Measurements from ENCODE around the gene SF3B5.
"Not testable (repeated sequence)": the region's sequence is repeated elsewhere in the genome, so short reads cannot be mapped to it uniquely, and the experiment has no call there.

Gene SF3B5

DNA sequence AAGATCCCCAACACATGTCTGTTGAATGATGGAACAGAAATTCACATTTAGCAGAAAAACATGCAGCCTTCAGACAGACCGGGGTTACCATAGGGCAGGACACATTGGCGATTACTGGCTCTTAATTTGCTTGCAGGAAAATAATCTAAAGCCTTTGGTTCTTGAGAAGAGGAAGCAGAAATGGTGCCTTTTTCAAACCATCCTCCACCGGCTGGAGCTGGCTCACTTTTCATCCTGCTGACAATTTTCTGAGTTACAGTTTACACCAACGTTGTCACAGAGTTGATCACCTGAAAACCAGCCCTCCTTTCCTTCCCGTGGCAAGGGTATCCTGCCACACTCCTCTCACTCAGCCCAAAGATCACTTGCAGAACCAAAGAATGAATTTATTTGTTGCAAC lies 32.6 kb downstream of the SF3B5 start:
- DNase-seq, result no peak

DNA sequence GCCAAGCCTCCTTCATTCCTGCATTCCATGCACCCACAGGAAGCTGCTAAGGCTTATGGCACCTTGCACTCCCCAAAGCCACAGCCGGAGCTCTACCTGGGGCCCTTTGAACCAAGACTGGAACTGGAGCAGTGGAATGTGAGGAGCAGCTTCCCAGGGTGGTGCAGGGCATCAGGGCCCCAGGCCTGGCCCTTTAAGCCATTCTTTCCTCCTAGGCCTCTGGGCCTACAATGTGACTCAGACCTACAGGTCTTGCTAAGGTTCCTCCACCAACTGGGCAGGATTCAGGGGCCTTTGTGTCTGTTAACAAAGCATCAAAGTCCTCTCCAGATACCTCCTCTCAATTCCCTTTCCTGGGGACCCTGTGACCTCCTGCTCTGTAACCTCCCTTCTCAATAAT lies 36.2 kb downstream of the SF3B5 start:
- no peak for DNase-seq

DNA sequence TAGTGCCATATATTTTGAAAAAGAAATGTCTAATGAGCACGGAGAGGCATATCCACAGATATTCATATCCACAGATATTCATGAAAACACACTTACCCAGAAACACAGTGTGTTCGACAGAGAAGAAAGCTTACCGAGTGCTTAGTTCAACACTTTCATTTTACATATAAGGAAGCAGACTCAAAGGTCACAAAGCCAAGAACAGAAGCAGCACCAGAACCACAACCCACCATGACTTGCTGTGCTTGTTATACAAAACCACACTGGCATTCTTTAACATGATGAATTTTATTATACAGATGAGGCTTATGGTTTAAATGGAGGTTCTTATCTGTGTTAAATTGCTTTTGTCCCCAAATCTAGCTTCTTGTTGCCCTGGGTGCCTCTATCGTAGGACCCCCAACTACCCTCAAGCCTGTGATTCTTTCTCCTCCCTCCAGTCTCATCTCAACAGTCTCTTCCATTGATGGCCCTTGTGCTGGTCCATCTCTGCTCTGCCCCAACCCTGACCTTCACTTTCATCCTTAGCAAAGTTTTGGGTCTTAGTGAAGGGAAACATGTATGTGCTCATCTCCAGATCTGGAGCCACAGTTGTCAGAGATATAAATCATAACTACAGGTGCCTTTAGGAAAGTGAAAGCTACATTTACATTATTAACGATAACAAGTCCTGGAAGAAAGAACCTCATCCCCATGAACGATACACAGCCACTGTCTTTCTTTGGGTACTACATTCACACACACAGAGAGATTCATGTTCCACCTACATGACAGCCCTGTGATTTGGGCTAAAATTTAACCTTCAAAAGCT lies 40.0 kb downstream of the SF3B5 start:
- no peak for DNase-seq

DNA sequence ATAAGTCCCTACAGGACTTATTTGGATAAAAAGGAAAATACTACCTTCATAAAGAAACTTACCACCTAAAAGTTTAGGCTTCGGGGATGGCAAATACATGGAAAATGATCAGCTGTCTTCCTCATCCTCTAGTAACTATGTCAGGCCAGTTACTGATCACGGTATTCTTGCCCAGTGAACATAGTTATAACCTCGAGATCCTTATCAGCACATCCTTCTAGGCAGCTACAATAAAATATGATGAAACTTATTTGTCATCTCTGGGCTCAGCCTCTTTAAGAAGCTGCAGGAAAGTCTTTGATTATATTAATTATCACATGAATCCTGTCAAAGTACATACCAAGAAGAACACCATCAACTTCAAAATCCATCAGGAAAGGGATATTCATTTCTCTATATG lies 41.8 kb downstream of the SF3B5 start:
- DNase-seq, result no peak

DNA sequence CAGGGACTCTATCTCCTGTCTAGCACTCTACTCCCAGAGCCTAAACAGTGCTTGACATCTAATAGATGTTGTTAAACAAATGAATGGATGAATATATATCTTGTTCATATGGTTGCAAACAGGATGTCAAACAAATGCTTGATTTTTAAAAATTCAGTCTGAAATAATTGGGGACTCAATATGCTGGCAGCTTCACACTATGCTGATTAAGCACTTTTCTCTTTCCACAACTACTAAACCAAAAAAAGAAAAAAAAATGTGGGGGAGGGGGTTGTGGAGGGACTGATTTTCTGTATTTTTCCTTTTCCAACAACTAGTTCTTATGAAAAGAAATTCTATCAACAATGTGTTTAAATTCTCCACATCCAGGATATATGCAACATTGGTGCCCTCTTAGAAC lies 42.9 kb downstream of the SF3B5 start:
- DNase-seq, result no peak

DNA sequence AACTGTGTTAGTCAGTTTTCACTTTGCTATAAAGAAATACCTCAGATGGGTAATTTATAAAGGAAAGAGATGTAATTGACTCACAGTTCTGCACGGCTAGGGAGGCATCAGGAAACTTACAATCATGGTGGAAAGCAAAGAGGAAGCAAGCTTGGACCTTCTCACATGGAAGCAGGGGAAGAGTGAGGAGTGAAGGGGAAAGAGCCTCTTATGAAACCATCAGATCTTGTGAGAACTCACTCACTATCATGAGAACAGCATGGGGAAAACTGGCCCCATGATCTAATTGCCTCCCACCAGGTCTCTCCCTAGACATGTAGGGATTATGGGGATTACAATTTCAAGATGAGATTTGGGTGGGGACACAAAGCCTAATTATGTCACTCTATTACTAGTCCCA lies 46.0 kb downstream of the SF3B5 start:
- no peak for DNase-seq

DNA sequence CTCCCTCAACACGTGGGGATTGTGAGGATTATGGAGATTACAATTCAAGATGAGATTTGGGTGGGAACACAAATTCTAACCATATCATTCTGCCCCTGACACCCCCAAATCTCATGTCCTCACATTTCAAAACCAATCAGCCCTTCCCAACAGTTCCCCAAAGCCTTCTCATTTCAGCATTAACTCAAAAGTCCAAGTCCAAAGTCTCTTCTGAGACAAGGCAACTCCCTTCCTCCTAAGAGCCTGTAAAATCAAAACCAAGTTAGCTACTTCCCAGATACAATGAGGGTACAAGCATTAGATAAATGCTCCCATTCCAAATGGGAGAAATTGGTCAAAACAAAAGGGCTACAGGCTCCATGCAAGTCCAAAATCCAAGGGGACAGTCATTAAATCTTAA lies 47.7 kb downstream of the SF3B5 start:
- no peak for DNase-seq

DNA sequence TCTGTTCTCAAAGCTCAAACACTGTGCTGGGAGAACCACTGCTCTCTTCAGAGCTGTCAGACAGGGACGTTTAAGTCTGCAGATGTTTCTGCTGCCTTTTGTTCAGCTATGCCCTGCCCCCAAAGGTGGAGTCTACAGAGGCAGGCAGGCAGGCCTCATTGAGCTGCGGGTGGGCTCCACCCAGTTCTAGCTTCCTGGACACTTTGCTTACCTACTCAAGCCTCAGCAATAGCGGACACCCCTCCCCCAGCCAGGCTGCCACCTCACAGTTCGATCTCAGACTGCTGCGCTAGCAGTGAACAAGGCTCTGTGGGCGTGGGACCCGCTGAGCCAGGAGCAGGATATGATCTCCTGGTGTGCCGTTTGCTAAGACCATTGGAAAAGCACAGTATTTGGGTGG lies 48.7 kb downstream of the SF3B5 start:
- not testable (repeated sequence) for DNase-seq

DNA sequence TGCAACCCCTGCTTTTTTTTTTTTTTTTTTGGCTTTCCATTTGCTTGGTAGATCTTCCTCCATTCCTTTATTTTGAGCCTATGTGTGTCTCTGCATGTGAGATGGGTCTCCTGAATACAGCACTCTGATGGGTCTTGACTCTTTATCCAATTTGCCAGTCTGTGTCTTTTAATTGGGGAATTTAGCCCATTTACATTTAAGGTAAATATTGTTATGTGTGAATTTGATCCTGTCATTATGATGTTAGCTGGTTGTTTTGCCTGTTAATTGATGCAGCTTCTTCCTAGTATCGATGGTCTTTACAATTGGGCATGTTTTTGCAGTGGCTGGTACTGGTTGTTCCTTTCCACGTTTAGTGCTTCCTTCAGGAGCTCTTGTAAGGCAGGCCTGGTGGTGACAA lies 50.4 kb downstream of the SF3B5 start:
- not testable (repeated sequence) for DNase-seq

Data from amniotic stem cell (primary cell).